GM06990 (cell line): ENCODE measurements around the gene TGFA.

Experiments
- DNase-seq: peaks from one replicate; pipeline ENCODE4 v3.0.0-alpha.2; 2011; ENCODE audit not compliant: insufficient read length; ENCODE audit errors: extremely low read depth
- H3K27me3 ChIP-seq: replicated peaks from 2 replicates; pipeline ENCODE4 v1.6.0; 2011; ENCODE audit warnings: low read length; ENCODE audit not compliant: control insufficient read depth, insufficient read depth
- H3K36me3 ChIP-seq: 2 replicates; pipeline ENCODE4 v1.5.1; 2011; ENCODE audit warnings: low read length; ENCODE audit not compliant: control insufficient read depth, insufficient read depth
- H3K4me3 ChIP-seq: replicated peaks from 2 replicates; pipeline ENCODE4 v1.5.1; 2011; ENCODE audit warnings: low read depth, mild to moderate bottlenecking, control low read depth, low read length
- TF ChIP-seq, protein P1 (sequence below): IDR thresholded peaks from 2 replicates; pipeline ENCODE4 v1.5.1; 2011; ENCODE audit warnings: low read length, control low read depth, mild to moderate bottlenecking, inconsistent platforms; ENCODE audit not compliant: insufficient read depth, poor library complexity, severe bottlenecking

TGFA gene

DNA sequence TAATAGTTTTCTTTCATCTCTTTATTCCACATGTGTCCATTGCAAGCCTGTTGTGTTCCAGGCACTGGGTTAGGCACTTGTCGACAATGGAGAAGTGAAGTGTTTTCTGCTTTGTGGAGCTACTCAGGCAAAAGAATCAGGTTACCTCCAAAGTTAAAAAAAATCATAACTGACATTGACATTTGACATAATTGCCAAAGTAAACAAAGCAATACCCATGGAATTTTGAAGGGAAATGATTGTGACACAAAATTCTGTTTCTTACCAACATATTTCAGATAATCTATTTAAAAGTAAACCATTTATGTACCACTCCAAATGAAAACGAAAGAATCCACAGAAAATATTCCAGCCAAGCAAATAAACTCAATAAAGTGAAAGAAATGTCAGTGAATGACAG is 6.4 kb upstream of the TGFA start:
- DNase-seq, result no peak
- Histone ChIP-seq H3K36me3 (no peaks in the 10 kb centered on the region), H3K27me3 (no peaks in the 10 kb centered on the region; the same call in 1 of the 2 replicates), H3K4me3 (no peak overlapping the region)
- TF ChIP-seq, protein P1, sequence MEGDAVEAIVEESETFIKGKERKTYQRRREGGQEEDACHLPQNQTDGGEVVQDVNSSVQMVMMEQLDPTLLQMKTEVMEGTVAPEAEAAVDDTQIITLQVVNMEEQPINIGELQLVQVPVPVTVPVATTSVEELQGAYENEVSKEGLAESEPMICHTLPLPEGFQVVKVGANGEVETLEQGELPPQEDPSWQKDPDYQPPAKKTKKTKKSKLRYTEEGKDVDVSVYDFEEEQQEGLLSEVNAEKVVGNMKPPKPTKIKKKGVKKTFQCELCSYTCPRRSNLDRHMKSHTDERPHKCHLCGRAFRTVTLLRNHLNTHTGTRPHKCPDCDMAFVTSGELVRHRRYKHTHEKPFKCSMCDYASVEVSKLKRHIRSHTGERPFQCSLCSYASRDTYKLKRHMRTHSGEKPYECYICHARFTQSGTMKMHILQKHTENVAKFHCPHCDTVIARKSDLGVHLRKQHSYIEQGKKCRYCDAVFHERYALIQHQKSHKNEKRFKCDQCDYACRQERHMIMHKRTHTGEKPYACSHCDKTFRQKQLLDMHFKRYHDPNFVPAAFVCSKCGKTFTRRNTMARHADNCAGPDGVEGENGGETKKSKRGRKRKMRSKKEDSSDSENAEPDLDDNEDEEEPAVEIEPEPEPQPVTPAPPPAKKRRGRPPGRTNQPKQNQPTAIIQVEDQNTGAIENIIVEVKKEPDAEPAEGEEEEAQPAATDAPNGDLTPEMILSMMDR, result no peak

DNA sequence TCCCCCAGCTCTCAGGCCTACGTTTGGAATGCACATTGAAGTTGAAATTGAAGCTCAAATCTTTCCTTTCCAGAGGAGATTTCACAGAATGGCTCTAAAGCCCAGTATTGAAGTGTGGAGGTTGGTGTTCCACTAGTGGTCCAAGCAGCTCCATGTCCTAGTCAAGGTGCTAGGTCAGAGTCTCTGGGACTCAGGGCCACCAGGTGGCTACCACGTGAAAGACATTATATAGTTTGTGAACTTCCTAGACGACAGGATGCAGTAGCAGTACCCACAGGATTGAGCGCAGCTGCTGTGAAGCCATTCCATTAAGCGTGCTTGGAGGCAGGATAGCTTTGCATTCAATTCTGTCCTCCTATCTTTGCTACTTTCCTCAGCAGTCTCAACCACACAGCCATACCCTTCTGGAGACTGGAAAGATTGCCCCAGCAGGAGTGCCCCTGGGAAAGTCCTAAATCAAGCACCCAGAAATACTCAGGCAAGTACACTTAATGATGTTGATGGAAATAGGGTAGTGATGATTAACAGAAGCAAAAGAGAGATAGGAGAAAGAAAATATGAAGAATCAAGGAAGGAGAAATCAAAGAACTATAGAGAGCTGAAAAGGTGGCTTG is 4.7 kb upstream of the TGFA start:
- Histone ChIP-seq H3K4me3 (no peak overlapping the region), H3K27me3 (no peaks in the 10 kb centered on the region; the same call in none of the 2 replicates), H3K36me3 (no peaks in the 10 kb centered on the region)
- TF ChIP-seq, protein P1, result no peak
- DNase-seq, result no peak

DNA sequence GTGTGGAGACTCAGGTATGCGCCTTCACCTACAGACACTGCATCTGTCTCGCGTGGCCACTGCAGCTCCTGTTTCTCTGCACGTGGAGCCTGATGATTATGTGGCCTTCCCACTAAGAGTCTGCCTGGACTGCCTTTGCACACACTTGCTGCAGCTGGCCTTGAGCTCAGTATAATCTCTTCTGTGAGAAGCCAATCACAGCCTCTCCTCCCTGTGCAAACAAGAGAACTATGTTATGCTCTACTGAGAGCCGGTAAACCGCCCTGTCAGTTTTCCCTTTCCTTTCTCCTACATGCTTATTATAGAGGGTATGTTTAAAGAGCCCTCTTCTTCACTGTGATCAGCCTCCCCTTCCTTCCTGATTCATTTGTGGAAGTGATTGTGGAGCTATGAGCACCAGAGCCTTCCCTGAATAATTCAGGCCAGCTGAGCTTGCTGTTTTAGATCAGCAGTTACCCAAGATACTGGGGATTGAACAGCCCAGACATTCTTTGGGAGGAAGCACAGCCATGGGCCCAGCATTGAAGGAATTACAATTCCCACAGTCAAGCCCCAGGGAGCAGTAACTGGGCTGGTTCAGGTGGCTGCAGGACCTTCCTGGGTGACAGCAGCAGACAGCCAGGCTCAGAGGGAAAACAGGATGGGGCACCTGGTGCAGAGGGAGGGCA is 3.7 kb upstream of the TGFA start:
- peaks cover 1% of the 10 kb centered on the region for H3K27me3 ChIP-seq
- no peaks in the 10 kb centered on the region for H3K36me3 ChIP-seq
- DNase-seq, result no peak
- TF ChIP-seq, protein P1, result no peak
- H3K4me3 ChIP-seq, result no peak overlapping the region

DNA sequence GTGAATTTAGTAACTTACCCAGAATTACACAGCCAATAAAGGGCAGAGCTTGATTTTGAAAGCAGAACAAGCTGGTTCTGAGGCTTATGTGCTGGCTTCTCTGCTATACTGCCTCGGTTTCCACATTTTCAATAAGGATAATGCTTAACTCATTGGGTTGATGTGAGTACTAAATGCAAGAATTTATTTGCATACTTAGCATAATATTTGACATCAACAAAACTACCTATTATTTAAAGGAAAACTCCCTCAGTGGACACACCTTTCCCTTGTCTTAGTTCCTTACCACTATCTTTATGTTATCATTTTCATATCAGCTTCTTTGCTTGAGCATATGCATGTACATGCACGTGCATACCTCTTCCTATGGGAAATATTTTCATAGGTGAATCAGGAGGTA is 3.0 kb upstream of the TGFA start:
- H3K36me3 ChIP-seq, result no peaks in the 10 kb centered on the region
- no peak overlapping the region for H3K4me3 ChIP-seq
- H3K27me3 ChIP-seq, result peaks cover 1% of the 10 kb centered on the region
- TF ChIP-seq, protein P1, result no peak
- DNase-seq, result no peak

DNA sequence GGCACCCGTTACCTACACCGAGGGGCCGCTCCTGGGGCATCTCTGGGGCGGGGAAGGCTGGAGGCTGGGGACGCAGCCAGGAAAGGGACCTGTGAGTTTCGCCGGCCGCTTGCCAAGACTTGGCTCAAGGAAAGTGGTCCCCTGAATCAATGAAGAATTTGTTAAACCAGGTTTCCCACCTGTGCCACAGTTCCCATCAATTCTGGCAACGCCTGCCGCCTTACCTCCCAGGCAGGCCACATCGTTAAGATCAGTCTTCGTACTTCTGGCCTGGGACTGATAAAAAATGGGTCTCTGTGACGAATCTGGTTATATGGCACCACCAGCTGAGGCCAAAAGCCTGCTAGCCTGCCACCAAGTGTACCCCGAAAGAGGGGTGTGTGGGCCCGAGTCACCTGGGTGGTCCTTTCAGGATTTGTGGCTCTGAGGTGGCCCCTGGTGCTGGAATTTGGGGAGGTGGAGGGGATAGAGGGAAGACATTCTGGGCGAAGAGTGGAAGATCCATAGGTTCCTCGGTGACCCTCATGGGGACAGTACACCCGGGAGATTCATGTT is 789 bp upstream of the TGFA start:
- DNase-seq, result no peak
- Histone ChIP-seq H3K27me3 (peaks cover 1% of the 10 kb centered on the region), H3K36me3 (no peaks in the 10 kb centered on the region), H3K4me3 (no peak overlapping the region; the same call in 1 of the 2 replicates)
- TF ChIP-seq, protein P1, result no peak

DNA sequence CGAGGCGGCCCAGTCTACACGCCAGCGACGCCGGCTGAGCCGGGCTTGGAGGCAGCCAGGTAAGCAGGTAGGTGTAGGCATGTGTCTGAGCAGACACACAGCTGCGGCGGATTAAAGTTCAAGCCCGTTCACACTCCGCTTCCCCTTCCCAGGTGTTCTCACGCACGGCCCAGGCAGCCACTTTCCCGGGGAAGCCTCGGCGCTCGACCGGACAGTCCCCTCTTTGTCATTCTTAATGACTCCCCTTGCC is 367 bp downstream of the TGFA start:
- H3K27me3 ChIP-seq, result peaks cover 1% of the 10 kb centered on the region; the same call in 1 of the 2 replicates
- no peak for DNase-seq
- H3K4me3 ChIP-seq, result peak overlapping the region; percentile 52

More for the DNA sequence above, 367 bp downstream of the TGFA start:
- no peaks in the 10 kb centered on the region for H3K36me3 ChIP-seq
- TF ChIP-seq, protein P1, result no peak
